KOPT-K1 (cell line): Measurements from ENCODE around the gene CCDC194.

Experiments
- H3K27ac ChIP-seq: fragments of 200-600 bp; sonication (generic); 2 replicates; pipeline ENCODE4 v1.5.1; 2016; ENCODE audit warnings: antibody characterized with exemption, mild to moderate bottlenecking, low read depth, low read length; ENCODE audit not compliant: poor library complexity, severe bottlenecking
- H3K36me3 ChIP-seq: fragments of 200-600 bp; sonication (generic); 2 replicates; pipeline ENCODE4 v1.5.1; 2017; ENCODE audit warnings: antibody characterized with exemption, mild to moderate bottlenecking, low read length, moderate library complexity; ENCODE audit not compliant: insufficient read depth
- H3K9me3 ChIP-seq: fragments of 200-600 bp; sonication (generic); 2 replicates; pipeline ENCODE4 v1.5.1; 2017; ENCODE audit warnings: antibody characterized with exemption, low read length, mild to moderate bottlenecking; ENCODE audit not compliant: insufficient read depth, poor library complexity, severe bottlenecking

The CCDC194 gene, protein sequence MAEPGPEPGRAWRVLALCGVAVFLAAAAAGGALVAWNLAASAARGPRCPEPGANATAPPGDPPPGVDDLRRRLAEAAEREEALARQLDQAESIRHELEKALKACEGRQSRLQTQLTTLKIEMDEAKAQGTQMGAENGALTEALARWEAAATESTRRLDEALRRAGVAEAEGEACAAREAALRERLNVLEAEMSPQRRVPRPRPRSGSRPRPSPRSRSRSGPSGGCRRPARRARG

GRCh38 chr19:17393914-17394313 is at the start of gene CCDC194:
CCDC194 (minus strand) TSS chr19:17394196; CDS start chr19:17394158, 38 bp downstream.
- Histone ChIP-seq H3K9me3 (peaks cover 10% of the 10 kb centered on the region), H3K27ac (peak within 1 kb of the TSS; percentile 34), H3K36me3 (peaks cover 10% of the 10 kb centered on the region; the same call in 1 of the 2 replicates)

DNA sequence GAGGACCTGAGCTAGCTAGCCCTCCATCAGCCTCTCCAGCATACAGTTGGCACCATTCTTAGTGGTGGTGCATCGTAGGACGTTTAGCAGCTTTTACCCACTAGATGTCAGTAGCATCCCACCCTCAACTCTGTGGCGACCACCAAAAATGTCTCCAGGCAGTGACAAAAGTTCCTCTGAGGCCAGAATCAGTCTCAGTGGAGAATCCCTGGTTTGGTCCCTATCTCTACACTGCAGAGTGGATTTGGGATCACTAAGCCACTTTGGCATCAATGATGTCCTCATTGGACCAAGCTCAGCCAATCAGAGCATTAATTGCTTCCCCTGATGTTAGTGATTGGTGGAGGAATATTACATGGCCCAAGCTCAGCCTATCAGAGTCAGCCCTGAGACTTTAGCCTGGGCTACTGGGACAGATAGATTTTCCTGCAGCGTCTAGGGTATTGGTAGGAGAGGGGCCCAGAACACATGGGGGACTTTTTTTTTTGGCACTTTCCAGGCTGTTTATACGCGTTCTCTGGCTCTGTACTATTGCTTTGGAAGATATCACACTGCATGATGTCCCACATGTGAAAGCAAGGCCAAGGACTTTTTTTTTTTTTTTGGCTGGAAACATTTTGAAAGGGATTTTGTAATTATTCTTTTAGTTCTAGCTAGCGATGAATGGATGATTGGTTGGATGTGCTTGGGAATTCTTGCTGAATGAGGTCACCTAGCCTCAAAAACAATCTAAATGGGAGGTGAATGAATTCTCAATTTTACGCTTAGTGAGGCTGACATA is 47.4 kb upstream of the CCDC194 start:
- Histone ChIP-seq H3K9me3 (no peaks in the 10 kb centered on the region), H3K27ac (no peak overlapping the region), H3K36me3 (no peaks in the 10 kb centered on the region)

DNA sequence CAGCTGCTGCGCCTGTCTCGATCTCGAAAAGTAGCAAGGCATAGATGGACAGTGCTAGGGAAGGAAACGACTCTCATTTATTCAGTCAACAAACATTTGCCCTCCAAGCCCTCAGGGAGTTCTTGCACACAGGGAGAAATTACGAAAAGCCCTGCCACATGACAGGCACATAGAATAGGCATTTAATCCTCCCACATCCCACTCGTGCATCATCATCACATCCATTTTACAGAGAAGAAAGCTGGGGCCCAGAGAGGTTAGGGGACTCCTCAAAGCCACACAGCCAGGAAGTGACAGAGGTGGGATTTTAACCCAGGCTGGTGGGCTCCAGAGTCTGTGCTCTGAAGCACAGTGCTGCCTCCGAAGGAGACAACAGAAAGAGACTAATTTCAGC is 42.9 kb upstream of the CCDC194 start:
- Histone ChIP-seq H3K9me3 (no peaks in the 10 kb centered on the region), H3K27ac (no peak overlapping the region), H3K36me3 (no peaks in the 10 kb centered on the region)

GRCh38 chr19:17436094-17436873 is 42.3 kb upstream of the CCDC194 start:
- no peaks in the 10 kb centered on the region for H3K36me3 ChIP-seq
- H3K27ac ChIP-seq: no peak overlapping the region
- H3K9me3 ChIP-seq: no peaks in the 10 kb centered on the region

DNA sequence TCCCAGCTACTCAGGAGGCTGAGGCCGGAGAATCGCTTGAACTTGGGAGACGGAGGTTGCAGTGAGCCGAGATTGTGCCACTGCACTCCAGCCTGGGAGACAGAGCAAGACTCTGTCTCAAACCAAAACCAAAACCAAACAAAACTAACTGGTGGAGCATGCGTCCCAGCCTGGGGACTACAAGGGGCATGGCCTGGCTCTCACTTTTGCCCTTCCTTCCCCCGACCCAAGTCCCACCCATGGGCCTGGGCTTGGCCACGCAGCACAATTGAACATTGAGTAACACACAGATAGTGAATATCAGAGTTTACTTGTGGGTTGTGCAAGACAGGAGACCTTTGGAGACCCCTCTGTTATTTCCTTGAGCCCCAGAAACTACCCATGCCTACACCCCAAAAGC is 41.2 kb upstream of the CCDC194 start:
- H3K9me3 ChIP-seq: no peaks in the 10 kb centered on the region
- no peak overlapping the region for H3K27ac ChIP-seq
- H3K36me3 ChIP-seq: no peaks in the 10 kb centered on the region

DNA sequence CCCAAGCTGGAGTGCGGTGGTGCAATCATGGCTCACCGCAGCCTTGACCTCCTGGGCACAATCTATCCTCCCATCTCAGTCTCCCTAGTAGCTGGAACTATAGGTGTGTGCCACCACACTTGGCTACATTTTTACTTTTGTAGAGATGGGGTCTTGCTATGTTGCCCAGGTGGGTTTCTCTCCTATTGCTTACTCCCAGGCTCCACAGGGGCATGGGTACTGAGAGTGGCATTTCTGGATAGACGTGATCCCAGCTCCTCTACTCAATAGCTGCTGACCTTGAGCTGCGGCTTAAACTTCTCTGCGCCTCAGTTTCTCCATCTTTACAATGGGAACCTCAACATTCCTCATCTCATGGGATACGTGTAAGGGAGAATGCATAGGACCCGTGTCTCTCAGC is 37.4 kb upstream of the CCDC194 start:
- Histone ChIP-seq H3K36me3 (no peaks in the 10 kb centered on the region), H3K9me3 (no peaks in the 10 kb centered on the region)

DNA sequence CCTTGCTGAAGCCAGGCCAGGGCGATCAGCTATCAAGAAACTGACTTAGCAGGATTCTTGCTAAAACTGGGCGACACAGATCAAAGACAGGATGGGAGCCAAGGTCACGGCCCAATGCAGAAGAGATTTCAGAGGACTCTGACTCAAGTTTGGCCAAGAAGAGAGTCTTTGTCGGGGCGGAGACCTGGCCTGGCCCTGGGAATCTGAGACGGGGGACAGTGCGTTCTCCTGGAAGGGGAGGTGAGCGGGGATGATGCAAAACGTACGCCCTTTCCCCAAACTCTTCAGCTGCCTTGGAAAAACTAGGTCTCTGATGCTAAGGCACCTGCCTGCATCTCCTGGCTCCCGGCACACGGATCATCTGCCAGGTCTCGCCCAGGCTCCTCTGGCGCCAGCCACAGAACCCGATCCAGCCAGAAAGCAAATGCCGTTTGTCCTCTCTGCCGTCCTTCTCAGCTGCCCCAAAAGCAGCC is 35.7 kb upstream of the CCDC194 start:
- H3K9me3 ChIP-seq: no peaks in the 10 kb centered on the region
- no peaks in the 10 kb centered on the region for H3K36me3 ChIP-seq
- no peak overlapping the region for H3K27ac ChIP-seq

More for the DNA sequence above, 37.4 kb upstream of the CCDC194 start:
- H3K27ac ChIP-seq: no peak overlapping the region

DNA sequence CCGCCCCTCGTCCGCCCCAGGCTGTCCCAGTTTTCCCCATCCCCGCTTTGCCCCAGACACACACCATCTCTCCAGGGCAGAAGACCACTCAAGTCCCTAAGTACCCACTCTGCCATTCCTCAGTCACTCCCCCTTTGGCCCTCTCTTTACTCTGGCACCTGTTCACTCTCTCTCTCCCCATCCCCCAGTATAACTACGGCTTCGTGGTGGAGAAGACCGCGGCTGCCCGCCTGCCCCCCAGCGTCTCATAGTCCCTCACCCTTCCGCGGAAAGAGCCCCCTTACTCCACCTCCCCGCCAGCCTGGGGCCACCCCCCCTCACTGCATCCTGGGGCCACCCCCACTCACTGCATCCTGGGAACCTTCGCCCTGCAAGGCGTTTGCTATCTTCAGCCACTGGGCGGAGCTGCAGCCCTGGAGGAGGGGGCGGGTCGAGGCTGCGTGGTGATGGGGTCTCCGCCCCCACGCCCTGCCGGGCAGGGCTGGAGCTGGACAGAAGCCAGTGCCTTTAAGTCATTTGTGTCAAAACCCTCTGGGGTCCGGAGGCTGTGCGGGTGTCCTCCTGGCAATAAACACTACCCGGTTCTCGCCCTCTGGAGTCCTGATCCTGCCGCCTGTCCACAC is 30.9 kb upstream of the CCDC194 start:
- no peaks in the 10 kb centered on the region; the same call in 1 of the 2 replicates for H3K36me3 ChIP-seq
- no peak overlapping the region for H3K27ac ChIP-seq

DNA sequence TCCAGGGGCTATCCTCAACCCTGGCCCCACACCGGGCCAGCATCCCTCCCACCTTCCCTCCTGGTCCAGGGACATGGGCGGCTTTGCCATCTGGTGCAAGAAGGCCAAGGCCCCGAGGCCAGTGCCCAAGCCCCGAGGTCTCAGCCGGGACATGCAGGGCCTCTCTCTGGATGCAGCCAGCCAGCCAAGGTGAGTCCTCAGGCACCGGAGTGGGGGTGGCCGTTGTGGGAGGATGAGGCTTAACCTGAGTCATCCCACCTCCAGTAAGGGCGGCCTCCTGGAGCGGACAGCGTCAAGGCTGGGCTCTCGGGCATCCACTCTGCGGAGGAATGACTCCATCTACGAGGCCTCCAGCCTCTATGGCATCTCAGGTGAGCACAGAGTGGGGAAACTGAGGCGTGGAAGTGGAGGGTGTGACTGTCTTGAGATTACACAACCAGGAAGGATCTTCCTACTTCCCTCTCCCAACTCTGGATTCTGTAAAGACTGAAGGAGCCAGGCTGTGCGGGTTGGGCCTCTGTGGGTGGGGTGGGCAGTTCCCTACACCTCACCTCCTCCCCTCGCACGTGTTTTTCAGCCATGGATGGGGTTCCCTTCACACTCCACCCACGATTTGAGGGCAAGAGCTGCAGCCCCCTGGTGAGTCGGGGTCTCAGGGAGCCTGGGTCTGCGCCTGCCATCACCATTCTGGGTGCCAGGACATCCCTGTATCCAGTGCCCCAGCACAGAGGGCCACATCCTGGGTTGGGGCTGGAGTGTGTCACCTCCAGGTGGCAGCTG is 29.6 kb upstream of the CCDC194 start:
- Histone ChIP-seq H3K9me3 (no peaks in the 10 kb centered on the region), H3K36me3 (no peaks in the 10 kb centered on the region; the same call in 1 of the 2 replicates), H3K27ac (no peak overlapping the region)

More for the DNA sequence above, 30.9 kb upstream of the CCDC194 start:
- H3K9me3 ChIP-seq: no peaks in the 10 kb centered on the region

DNA sequence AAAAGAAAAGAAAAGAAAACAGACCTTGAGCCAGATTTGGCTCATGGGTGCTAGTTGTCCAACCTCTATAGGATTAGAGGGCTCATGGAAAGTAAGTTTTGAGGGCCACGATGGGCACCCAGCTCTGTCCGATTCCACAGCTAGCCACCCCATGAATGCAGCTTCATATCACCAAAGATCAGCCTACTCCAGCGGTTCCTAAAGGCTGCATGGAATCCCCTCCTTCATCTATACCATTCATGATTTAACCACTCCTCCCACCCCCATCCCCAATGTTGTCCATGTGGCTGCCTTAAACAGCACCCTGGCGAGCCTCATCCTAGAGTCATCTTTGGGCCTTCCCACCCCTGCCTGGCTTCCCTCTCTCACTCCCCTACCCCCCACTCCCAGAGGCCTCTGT is 27.9 kb upstream of the CCDC194 start:
- Histone ChIP-seq H3K36me3 (no peaks in the 10 kb centered on the region; the same call in 1 of the 2 replicates), H3K27ac (no peak overlapping the region), H3K9me3 (no peaks in the 10 kb centered on the region)

DNA sequence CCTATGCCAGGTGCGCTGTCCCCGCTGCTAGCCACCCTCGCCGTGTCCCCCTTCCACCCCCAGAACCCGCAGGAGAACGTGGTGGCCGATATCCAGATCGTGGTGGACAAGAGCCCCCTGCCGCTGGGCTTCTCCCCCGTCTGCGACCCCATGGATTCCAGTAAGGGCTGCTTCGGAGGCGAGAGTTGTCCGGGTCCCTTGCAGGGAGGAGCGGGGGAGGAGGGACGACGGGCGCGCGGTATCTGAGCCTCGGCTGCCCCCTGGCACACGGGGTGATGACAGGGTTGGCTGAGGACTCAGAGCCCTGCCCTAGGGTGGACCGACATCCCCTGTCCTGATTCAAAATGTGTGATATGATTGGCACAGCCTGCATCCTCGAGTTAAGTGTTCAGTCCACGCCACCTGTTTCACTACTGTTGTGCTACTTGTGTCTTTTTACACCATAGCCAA is 26.5 kb upstream of the CCDC194 start:
- Histone ChIP-seq H3K36me3 (no peaks in the 10 kb centered on the region; the same call in 1 of the 2 replicates), H3K27ac (peak overlapping the region; percentile 81)

DNA sequence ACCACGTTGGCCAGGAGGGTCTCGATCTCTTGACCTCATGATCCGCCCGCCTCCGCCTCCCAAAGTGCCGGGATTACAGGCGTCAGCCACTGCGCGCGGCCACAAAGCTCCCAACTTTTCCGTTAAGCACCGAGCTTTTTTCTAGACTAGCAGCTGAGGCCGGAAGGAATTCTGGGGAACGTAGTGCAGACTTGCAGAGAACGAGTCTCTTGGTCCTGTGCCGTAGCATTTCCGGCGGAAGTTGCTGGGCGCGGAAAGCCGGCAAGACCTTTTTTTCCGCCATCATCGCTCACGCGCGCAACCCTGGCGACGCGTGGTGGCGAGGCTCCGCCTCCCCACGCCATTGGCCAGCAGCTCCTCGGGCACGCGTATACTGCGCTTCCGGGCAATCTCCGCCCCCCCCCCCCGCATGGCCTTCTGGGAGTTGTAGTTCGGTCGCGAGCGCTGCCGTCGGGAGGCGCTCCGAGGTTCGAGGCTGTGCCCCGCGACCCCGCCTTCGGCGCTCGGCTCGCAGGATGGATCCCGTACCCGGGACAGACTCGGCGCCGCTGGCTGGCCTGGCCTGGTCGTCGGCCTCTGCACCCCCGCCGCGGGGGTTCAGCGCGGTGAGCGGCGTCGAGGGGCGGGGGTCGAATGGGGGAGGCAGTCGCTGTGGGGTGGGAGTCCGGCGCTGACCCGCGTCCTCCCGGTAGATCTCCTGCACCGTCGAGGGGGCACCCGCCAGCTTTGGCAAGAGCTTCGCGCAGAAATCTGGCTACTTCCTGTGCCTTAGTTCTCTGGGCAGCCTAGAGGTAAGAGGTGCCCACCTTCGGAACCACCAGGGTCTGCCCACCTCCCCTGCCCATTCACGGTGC is 25.9 kb upstream of the CCDC194 start, which contains the start of gene MVB12A:
Gene MVB12A, plus strand, starts transcription at position 427 of the 854 bp plus-strand sequence. Its CDS starts 89 bp downstream, at position 516.
- Histone ChIP-seq H3K36me3 (no peaks in the 10 kb centered on the region; the same call in 1 of the 2 replicates), H3K27ac (peak within 1 kb of the TSS; percentile 81)

More for the DNA sequence above, 26.5 kb upstream of the CCDC194 start:
- H3K9me3 ChIP-seq: no peaks in the 10 kb centered on the region

DNA sequence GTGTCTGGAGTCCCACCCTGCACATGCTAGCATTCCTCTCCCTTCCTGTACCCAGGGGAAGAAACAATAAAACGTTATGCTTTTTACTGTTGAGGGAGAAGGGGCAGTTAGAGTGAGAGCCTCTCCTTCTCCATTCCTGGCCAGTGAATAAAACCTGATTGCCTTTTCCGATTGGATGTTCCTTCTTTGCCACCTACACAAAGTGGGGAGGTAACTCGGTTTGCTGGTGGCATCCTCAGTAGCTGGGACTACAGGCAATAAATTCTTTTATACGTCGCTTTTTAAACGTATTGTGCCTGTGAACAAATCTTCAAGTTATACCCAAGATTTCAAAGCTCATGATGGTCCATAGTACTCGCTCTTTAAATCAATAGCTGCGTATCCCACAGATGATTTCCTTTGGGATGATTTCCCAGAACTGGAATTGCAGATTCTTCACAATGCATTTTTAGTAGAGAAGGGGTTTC is 25.2 kb upstream of the CCDC194 start:
- no peaks in the 10 kb centered on the region for H3K9me3 ChIP-seq
- H3K27ac ChIP-seq: peak overlapping the region; percentile 81
- peaks cover 7% of the 10 kb centered on the region; the same call in 1 of the 2 replicates for H3K36me3 ChIP-seq

More for the DNA sequence above, 25.9 kb upstream of the CCDC194 start, which contains the start of gene MVB12A:
- no peaks in the 10 kb centered on the region for H3K9me3 ChIP-seq
